Endothelial cell of umbilical vein (primary cell): Measurements from ENCODE around the gene NAGPA. TPM values are rescaled to one million over a fixed set of nuclear protein-coding genes. Genes with fewer than 3 reads are reported as not detected.

ENCODE experiments used
- BruUV-seq: library from RNA; stranded (reverse); fragments of 400-500 nt; replicated peaks from 2 replicates; lab custom pipeline; 2021; lab: Mats Ljungman, UMichigan
- CTCF ChIA-PET: fragments of 300-600, 350-600 bp; sonication (Branson Sonifier 250); formaldehyde crosslinking; loops from one replicate; lab custom pipeline; 2021; ENCODE audit warnings: antibody characterized with exemption, inconsistent platforms; lab: Charles Lee
- POLR2A ChIA-PET: fragments of 300-600, 350-600 bp; sonication (Branson Sonifier 250); formaldehyde crosslinking; loops from one replicate; lab custom pipeline; 2021; ENCODE audit warnings: antibody characterized with exemption, inconsistent platforms; lab: Charles Lee
- DNase-seq: peaks from one replicate; pipeline ENCODE4 v3.0.0-alpha.2; 2011; ENCODE audit warnings: low read depth, low spot score
- FAIRE-seq: peaks from 2 replicates; lab custom pipeline; 2011; peaks lifted over from hg19 to GRCh38; lab: Jason Lieb, UNC
- H2AFZ ChIP-seq: 2 replicates; pipeline ENCODE4 v1.6.0; 2012; ENCODE audit warnings: low read depth, low read length, control low read depth, inconsistent platforms
- H3K27ac ChIP-seq: 2 replicates; pipeline ENCODE4 v1.5.1; 2011; ENCODE audit warnings: low read depth, mild to moderate bottlenecking, control low read depth, low read length, moderate library complexity; ENCODE audit not compliant: insufficient read depth
- H3K27me3 ChIP-seq, 2 experiments: 2 replicates each; pipeline versions ENCODE4 v1.6.0 to v1.6.1; 2011; ENCODE audit warnings: low read length in 2 of 2, mixed read lengths in 1 of 2; ENCODE audit not compliant: control insufficient read depth in 2 of 2, insufficient read depth in 2 of 2
- H3K36me3 ChIP-seq, 2 experiments: 2 replicates in 1 of 2; 3 replicates in 1 of 2; pipeline ENCODE4 v1.5.1; 2011; ENCODE audit warnings: low read length in 2 of 2, mild to moderate bottlenecking in 1 of 2, moderate library complexity in 1 of 2; ENCODE audit not compliant: control insufficient read depth in 2 of 2, insufficient read depth in 2 of 2; ENCODE audit errors: extremely low read depth in 1 of 2
- H3K4me1 ChIP-seq: 3 replicates; pipeline ENCODE4 v1.5.1; 2011; ENCODE audit warnings: mild to moderate bottlenecking, low read length; ENCODE audit not compliant: control insufficient read depth, insufficient read depth; ENCODE audit errors: extremely low read depth
- H3K4me2 ChIP-seq: 2 replicates; pipeline ENCODE4 v1.6.1; 2011; ENCODE audit warnings: low read length, control low read depth, mixed read lengths; ENCODE audit not compliant: insufficient read depth
- H3K4me3 ChIP-seq, 3 experiments: fragments of 200-600 bp in 1 of 3; sonication (generic), shearing (Covaris generic) in 1 of 3; replicated peaks in 1 of 3; 2 replicates each; pipeline ENCODE4 v1.5.1; 2011 to 2016; ENCODE audit warnings: control low read depth in 3 of 3, low read length in 3 of 3, mild to moderate bottlenecking in 2 of 3, inconsistent platforms in 1 of 3, low read depth in 1 of 3, moderate library complexity in 1 of 3; ENCODE audit not compliant: insufficient read depth in 1 of 3
- H3K79me2 ChIP-seq: 2 replicates; pipeline ENCODE4 v1.6.0; 2012; ENCODE audit warnings: low read length, inconsistent platforms; ENCODE audit not compliant: control insufficient read depth, insufficient read depth
- H3K9ac ChIP-seq: replicated peaks from 2 replicates; pipeline ENCODE3; 2011; ENCODE audit warnings: low read length, control low read depth; ENCODE audit not compliant: insufficient read depth; ENCODE audit errors: extremely low read depth
- H3K9me1 ChIP-seq: replicated peaks from 3 replicates; pipeline ENCODE4 v1.6.0; 2011; ENCODE audit warnings: mild to moderate bottlenecking, low read length; ENCODE audit not compliant: control insufficient read depth, insufficient read depth; ENCODE audit errors: extremely low read depth
- H3K9me3 ChIP-seq: replicated peaks from 2 replicates; pipeline ENCODE4 v1.5.1; 2012; ENCODE audit warnings: low read length, inconsistent platforms; ENCODE audit not compliant: control insufficient read depth, insufficient read depth
- H4K20me1 ChIP-seq: replicated peaks from 2 replicates; pipeline ENCODE3; 2011; ENCODE audit warnings: mild to moderate bottlenecking, low read length; ENCODE audit not compliant: control insufficient read depth, insufficient read depth; ENCODE audit errors: extremely low read depth
- EZH2 ChIP-seq: IDR thresholded peaks from 2 replicates; pipeline ENCODE4 v1.6.1; 2012; ENCODE audit warnings: borderline replicate concordance, low read depth, mild to moderate bottlenecking, moderate library complexity, low read length, inconsistent platforms; ENCODE audit not compliant: severe bottlenecking
- FOS ChIP-seq: IDR thresholded peaks from 2 replicates; pipeline ENCODE4 v1.6.1; 2011; ENCODE audit warnings: mild to moderate bottlenecking, low read length, moderate library complexity, borderline replicate concordance; ENCODE audit not compliant: insufficient read depth
- GATA2 ChIP-seq: IDR thresholded peaks from 2 replicates; pipeline ENCODE4 v1.7.0; 2011; ENCODE audit warnings: low read depth, mild to moderate bottlenecking, moderate library complexity, mixed read lengths, low read length; ENCODE audit not compliant: insufficient read length, insufficient read depth
- JUN ChIP-seq: IDR thresholded peaks from 2 replicates; pipeline ENCODE4 v1.6.1; 2011; ENCODE audit warnings: borderline replicate concordance, low read depth; ENCODE audit not compliant: insufficient read length, insufficient read depth
- MYC ChIP-seq: IDR thresholded peaks from one replicate; pipeline ENCODE4 v1.6.1; 2011; ENCODE audit warnings: mild to moderate bottlenecking, low read depth, low read length
- POLR2A ChIP-seq: IDR thresholded peaks from 2 replicates; pipeline ENCODE4 v1.6.1; 2012; ENCODE audit warnings: low read depth, mild to moderate bottlenecking, control low read depth, low read length
- POLR2AphosphoS5 ChIP-seq: IDR thresholded peaks from 2 replicates; pipeline ENCODE4 v1.6.1; 2012; ENCODE audit warnings: low read depth, mild to moderate bottlenecking, control low read depth, low read length, moderate library complexity; ENCODE audit not compliant: insufficient read depth
- dilution Hi-C: fragments of 300-500 bp; cut with MboI; formaldehyde crosslinking; loops from one replicate; pipeline ENCODE4 v1.15.0; 2019; ENCODE audit warnings: low sequenced_read_pairs; ENCODE audit not compliant: extremely low pct_ligation_motif_present
- intact Hi-C: fragments of 100-400 bp; cut with micrococcal nuclease; formaldehyde crosslinking; loops from one replicate; pipeline ENCODE4 v1.10.0; 2022
- polyA plus RNA-seq, 4 experiments: library from polyadenylated mRNA; depleted of rRNA in 3 of 4; stranded (reverse) in 3 of 4; unstranded in 1 of 4; fragments of >200 nt; gene quantifications; 2 replicates each; pipeline versions ENCODE4 v1.2.1 to v1.2.3, GENCODE V29; 2011 to 2012; ENCODE audit warnings: missing spikeins in 1 of 4
- total RNA-seq: library from RNA; stranded (reverse); gene quantifications from 2 replicates; pipeline ENCODE4 v1.2.3, GENCODE V29; 2021
- TF ChIP-seq, protein P1 (sequence below), 2 donors: IDR thresholded peaks; 1 replicate in 1 of 2; 2 replicates in 1 of 2; pipeline ENCODE4 v1.5.1; 2011; ENCODE audit warnings: low read length in 2 of 2, mild to moderate bottlenecking in 2 of 2, moderate library complexity in 2 of 2, control low read depth in 1 of 2, inconsistent platforms in 1 of 2, low read depth in 1 of 2; ENCODE audit not compliant: insufficient read depth in 1 of 2; ENCODE audit errors: extremely low read depth in 1 of 2
- TF ChIP-seq, protein P2 (sequence below): IDR thresholded peaks from 2 replicates; pipeline ENCODE4 v1.6.1; 2011; ENCODE audit not compliant: insufficient read depth, insufficient read length

The NAGPA gene
- total and polyA plus RNA-seq, 2 donors (not counting 3 experiments of a cell fraction or from before 2014, with no cell fraction given) = 29.6 to 29.9 TPM

DNA sequence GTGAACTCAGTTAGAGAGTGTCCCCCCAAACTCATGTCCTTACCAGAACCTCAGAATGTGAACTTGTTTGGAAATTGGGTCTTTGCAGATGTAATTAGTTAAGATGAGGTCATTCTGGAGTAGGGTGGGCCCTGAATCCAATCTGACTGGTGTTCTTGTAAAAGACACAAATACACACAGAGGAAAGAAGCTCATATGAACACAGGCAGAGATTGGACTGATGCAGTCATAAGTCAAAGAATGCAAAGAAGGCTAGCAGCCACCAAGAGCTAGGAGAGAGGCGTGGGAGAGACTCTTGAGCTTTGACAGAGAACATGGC lies 2.1 kb upstream of the NAGPA start:
- ChIA-PET CTCF (no interaction called here), POLR2A (no interaction called here)
- intact Hi-C loops (no loop called here), dilution Hi-C loops (no loop called here)
- no peaks in the 10 kb centered on the region for H3K79me2 ChIP-seq
- no peak overlapping the region for H3K9ac ChIP-seq
- no peaks in the 10 kb centered on the region for H3K9me1 ChIP-seq
- no peak for FAIRE-seq
- H3K36me3 ChIP-seq = no peaks in the 10 kb centered on the region
- no TSS peak for BruUV-seq
- TF ChIP-seq FOS = no peak
- H2AFZ ChIP-seq = no peak overlapping the region
- H4K20me1 ChIP-seq = no peaks in the 10 kb centered on the region
- H3K4me2 ChIP-seq = no peak overlapping the region
- H3K4me1 ChIP-seq = peaks cover 12% of the 10 kb centered on the region
- H3K4me3 ChIP-seq = no peak overlapping the region
- no peak overlapping the region for H3K27ac ChIP-seq
- H3K9me3 ChIP-seq = no peaks in the 10 kb centered on the region
- H3K27me3 ChIP-seq = no peaks in the 10 kb centered on the region
- no peak for DNase-seq

DNA sequence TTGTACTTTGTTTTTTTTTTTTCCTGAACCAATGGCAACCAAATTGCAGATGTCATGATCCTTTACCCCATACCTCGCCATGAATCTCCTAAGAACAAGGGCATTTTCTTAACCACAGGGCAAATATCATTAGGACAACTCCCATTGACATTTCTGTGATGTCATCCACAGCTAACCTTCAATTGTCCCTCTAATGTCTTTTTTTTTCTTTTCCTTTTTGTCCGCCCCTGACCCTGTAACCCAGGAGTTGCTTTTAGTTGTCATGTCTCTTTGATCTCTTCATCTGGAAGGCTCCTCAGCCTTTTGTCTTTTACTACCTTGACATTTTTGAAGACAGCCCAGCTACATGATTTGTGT lies 410 bp upstream of the NAGPA start:
- Histone ChIP-seq H3K27me3 (no peaks in the 10 kb centered on the region), H4K20me1 (no peaks in the 10 kb centered on the region), H3K4me3 (peak overlapping the region; percentile 47 to 86 (median 83)), H3K4me1 (peaks cover 12% of the 10 kb centered on the region), H3K36me3 (no peaks in the 10 kb centered on the region), H3K4me2 (peak overlapping the region; percentile 100), H3K27ac (peak overlapping the region; percentile 28), H3K9ac (peak overlapping the region; percentile 72), H3K9me3 (no peaks in the 10 kb centered on the region), H2AFZ (peak overlapping the region; percentile 99), H3K9me1 (no peaks in the 10 kb centered on the region), H3K79me2 (no peaks in the 10 kb centered on the region)
- BruUV-seq = TSS peak; percentile 82
- dilution Hi-C loops (no loop called here), intact Hi-C loops (loop anchor here (5.0 kb wide), 1 partner anchor 77 kb away; the partner anchor contains the start of gene SEC14L5)
- CTCF ChIA-PET = interaction anchor here (1.1 to 2.0 kb wide), 3 partner anchors 9 to 50 kb away, joined by 3 to 11 read pairs (median 3); no protein-coding TSS in a partner anchor
- no peak for TF ChIP-seq JUN
- TF ChIP-seq FOS = no peak
- TF ChIP-seq MYC = no peak
- TF ChIP-seq GATA2 = no peak
- TF ChIP-seq, protein P1, sequence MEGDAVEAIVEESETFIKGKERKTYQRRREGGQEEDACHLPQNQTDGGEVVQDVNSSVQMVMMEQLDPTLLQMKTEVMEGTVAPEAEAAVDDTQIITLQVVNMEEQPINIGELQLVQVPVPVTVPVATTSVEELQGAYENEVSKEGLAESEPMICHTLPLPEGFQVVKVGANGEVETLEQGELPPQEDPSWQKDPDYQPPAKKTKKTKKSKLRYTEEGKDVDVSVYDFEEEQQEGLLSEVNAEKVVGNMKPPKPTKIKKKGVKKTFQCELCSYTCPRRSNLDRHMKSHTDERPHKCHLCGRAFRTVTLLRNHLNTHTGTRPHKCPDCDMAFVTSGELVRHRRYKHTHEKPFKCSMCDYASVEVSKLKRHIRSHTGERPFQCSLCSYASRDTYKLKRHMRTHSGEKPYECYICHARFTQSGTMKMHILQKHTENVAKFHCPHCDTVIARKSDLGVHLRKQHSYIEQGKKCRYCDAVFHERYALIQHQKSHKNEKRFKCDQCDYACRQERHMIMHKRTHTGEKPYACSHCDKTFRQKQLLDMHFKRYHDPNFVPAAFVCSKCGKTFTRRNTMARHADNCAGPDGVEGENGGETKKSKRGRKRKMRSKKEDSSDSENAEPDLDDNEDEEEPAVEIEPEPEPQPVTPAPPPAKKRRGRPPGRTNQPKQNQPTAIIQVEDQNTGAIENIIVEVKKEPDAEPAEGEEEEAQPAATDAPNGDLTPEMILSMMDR (IDR thresholded peaks at IDR 0.05; ENCODE audit: extremely low read depth in 1 of 2, insufficient read depth in 1 of 2, low read depth in 1 of 2, low read length in 2 of 2) = no peak
- no peak for TF ChIP-seq EZH2
- TF ChIP-seq, protein P2, sequence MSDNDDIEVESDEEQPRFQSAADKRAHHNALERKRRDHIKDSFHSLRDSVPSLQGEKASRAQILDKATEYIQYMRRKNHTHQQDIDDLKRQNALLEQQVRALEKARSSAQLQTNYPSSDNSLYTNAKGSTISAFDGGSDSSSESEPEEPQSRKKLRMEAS = no peak
- no peak for TF ChIP-seq POLR2AphosphoS5
- TF ChIP-seq POLR2A = no peak
- POLR2A ChIA-PET = interaction anchor here (0.6 to 0.7 kb wide), 4 partner anchors 14 to 1946 kb away, joined by 3 to 5 read pairs (median 4); no protein-coding TSS in a partner anchor
- DNase-seq (no peak), FAIRE-seq (no peak)
